DOHH2 (cell line): ENCODE data around the gene BTG2.

ENCODE experiments used
- EZH2phosphoT487 ChIP-seq: fragments of 200-600 bp; sonication (generic); IDR thresholded peaks from 2 replicates; pipeline ENCODE4 v1.6.1; 2017; ENCODE audit warnings: borderline replicate concordance, mild to moderate bottlenecking, antibody characterized with exemption, low read length, moderate library complexity, mixed read lengths
- TF ChIP-seq, protein P1 (sequence below): fragments of 200-600 bp; sonication (generic); IDR thresholded peaks from one replicate; pipeline ENCODE4 v1.5.1; 2014; ENCODE audit warnings: antibody characterized with exemption, mild to moderate bottlenecking, low read depth, low read length; ENCODE audit not compliant: poor library complexity, severe bottlenecking

DNA sequence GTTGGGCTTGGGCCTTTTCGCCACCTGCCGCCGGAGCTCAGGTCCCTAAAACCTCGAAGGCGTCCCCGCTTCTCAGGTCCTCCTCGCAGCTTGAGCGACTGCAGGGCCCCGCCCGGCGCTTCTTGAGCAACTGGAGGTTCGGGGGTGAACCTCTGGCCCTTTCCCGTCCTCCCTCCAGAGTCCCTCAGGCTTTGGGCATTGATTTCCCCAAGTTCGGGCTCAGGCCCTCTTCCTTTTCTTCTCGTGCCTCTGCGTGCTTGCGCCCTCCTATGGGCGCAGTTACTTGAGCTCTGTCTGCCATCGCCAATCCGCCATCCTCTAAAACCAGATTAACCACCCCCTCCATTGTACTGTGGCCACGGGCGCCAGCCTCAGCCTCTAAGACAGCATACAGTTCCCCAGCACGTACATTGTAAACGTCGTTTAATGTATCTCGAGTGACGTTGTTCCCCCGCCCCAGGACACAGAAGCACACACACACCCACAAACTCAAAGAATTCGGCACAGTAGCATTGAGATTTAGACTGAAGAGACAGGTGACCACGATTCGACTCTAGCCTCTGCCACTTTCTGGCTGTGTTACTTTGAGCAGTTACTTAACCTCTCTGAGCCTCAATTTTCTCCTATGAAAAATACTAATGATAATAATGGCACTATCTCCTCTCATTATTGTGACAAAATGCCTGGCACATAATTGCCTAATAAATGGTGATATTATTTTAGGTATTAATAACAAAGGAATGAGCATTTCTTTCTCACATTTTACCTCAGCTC lies 22.6 kb downstream of the BTG2 start:
- TF ChIP-seq, protein P1, sequence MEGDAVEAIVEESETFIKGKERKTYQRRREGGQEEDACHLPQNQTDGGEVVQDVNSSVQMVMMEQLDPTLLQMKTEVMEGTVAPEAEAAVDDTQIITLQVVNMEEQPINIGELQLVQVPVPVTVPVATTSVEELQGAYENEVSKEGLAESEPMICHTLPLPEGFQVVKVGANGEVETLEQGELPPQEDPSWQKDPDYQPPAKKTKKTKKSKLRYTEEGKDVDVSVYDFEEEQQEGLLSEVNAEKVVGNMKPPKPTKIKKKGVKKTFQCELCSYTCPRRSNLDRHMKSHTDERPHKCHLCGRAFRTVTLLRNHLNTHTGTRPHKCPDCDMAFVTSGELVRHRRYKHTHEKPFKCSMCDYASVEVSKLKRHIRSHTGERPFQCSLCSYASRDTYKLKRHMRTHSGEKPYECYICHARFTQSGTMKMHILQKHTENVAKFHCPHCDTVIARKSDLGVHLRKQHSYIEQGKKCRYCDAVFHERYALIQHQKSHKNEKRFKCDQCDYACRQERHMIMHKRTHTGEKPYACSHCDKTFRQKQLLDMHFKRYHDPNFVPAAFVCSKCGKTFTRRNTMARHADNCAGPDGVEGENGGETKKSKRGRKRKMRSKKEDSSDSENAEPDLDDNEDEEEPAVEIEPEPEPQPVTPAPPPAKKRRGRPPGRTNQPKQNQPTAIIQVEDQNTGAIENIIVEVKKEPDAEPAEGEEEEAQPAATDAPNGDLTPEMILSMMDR = peak; percentile 67
- TF ChIP-seq EZH2phosphoT487 = no peak
